ENCODE data around the gene SLC4A9.

GRCh38 chr5:140360681-140361479 lies 886 bp downstream of the SLC4A9 start:
- TF ChIP-seq CTCF (IDR thresholded peaks at IDR 0.05), result no peak
- no peak for TF ChIP-seq POLR2A (IDR thresholded peaks at IDR 0.05)
- TF ChIP-seq EP300 (IDR thresholded peaks at IDR 0.05), result no peak
